IMR-90 (cell line): ENCODE results near the gene KCNQ2. TPM values are rescaled to one million over a fixed set of nuclear protein-coding genes. Genes with fewer than 3 reads are reported as not detected.

Source experiments
- ATAC-seq: fragments of 200-7000 bp; cut with Tn5 transposase; 2 replicates; pipeline ENCODE4 v1.9.1; 2020; ENCODE audit warnings: low read depth, mild to moderate bottlenecking, moderate library complexity
- BruUV-seq: library from RNA; stranded (reverse); fragments of 400-500 nt; replicated peaks from 2 replicates; lab custom pipeline; 2021; lab: Mats Ljungman, UMichigan
- CTCF ChIA-PET: fragments of 300-600 bp; formaldehyde crosslinking; extraction: SDS; loops from one replicate; lab custom pipeline; 2021; ENCODE audit warnings: antibody characterized with exemption; lab: Yijun Ruan, JAX
- POLR2A ChIA-PET: fragments of 300-600 bp; sonication (Branson Sonifier 250); formaldehyde crosslinking; loops from one replicate; lab custom pipeline; 2022; ENCODE audit warnings: antibody characterized with exemption; ENCODE audit not compliant: unreplicated experiment; lab: Charles Lee
- DNase-seq: peaks from one replicate; pipeline ENCODE4 v3.0.0; 2013
- H2AFZ ChIP-seq: replicated peaks from 2 replicates; pipeline ENCODE3; 2013; ENCODE audit warnings: low read length, mild to moderate bottlenecking; ENCODE audit not compliant: poor library complexity
- H2AK5ac ChIP-seq: 2 replicates; pipeline ENCODE4 v1.6.1; 2013; ENCODE audit warnings: low read depth, low read length, inconsistent platforms
- H2AK9ac ChIP-seq: replicated peaks from 2 replicates; pipeline ENCODE3; 2013; ENCODE audit warnings: mild to moderate bottlenecking, low read depth, low read length, moderate library complexity; ENCODE audit not compliant: poor library complexity
- H2BK120ac ChIP-seq: 2 replicates; pipeline ENCODE4 v1.6.1; 2013; ENCODE audit warnings: low read depth, low read length, inconsistent platforms
- H2BK15ac ChIP-seq: 3 replicates; pipeline ENCODE4 v1.6.1; 2013; ENCODE audit warnings: low read depth, low read length, inconsistent platforms
- H2BK20ac ChIP-seq: 2 replicates; pipeline ENCODE4 v1.6.1; 2013; ENCODE audit warnings: low read depth, mild to moderate bottlenecking, inconsistent platforms, low read length, moderate library complexity
- H2BK5ac ChIP-seq: 2 replicates; pipeline ENCODE4 v1.6.1; 2013; ENCODE audit warnings: mild to moderate bottlenecking, low read depth, low read length, inconsistent platforms; ENCODE audit not compliant: poor library complexity, severe bottlenecking
- H3K14ac ChIP-seq: replicated peaks from 2 replicates; pipeline ENCODE4 v1.6.1; 2013; ENCODE audit warnings: low read depth, low read length, inconsistent platforms
- H3K18ac ChIP-seq: 2 replicates; pipeline ENCODE4 v1.6.1; 2013; ENCODE audit warnings: low read depth, low read length, control low read depth
- H3K23ac ChIP-seq: 2 replicates; pipeline ENCODE4 v1.6.1; 2013; ENCODE audit warnings: low read depth, low read length, inconsistent platforms
- H3K27ac ChIP-seq: 2 replicates; pipeline ENCODE4 v1.5.1; 2013; ENCODE audit warnings: mild to moderate bottlenecking, control low read depth, low read length; ENCODE audit not compliant: insufficient read depth
- H3K27me3 ChIP-seq: 2 replicates; pipeline ENCODE4 v1.6.1; 2013; ENCODE audit warnings: low read length; ENCODE audit not compliant: control insufficient read depth, insufficient read depth
- H3K36me3 ChIP-seq: 2 replicates; pipeline ENCODE4 v1.6.1; 2013; ENCODE audit warnings: low read length, mixed read lengths; ENCODE audit not compliant: control insufficient read depth, insufficient read depth
- H3K4ac ChIP-seq: 2 replicates; pipeline ENCODE4 v1.6.1; 2013; ENCODE audit warnings: low read depth, low read length, inconsistent platforms
- H3K4me1 ChIP-seq: 2 replicates; pipeline ENCODE4 v1.6.1; 2013; ENCODE audit warnings: low read length, mixed read lengths; ENCODE audit not compliant: control insufficient read depth, insufficient read depth
- H3K4me2 ChIP-seq: 2 replicates; pipeline ENCODE4 v1.6.1; 2013; ENCODE audit warnings: low read depth, mild to moderate bottlenecking, control low read depth, low read length, moderate library complexity
- H3K4me3 ChIP-seq: 2 replicates; pipeline ENCODE4 v1.5.1; 2013; ENCODE audit warnings: low read depth, mild to moderate bottlenecking, control low read depth, low read length, moderate library complexity; ENCODE audit not compliant: insufficient read depth
- H3K56ac ChIP-seq: 2 replicates; pipeline ENCODE4 v1.6.1; 2013; ENCODE audit warnings: low read length, inconsistent platforms; ENCODE audit not compliant: insufficient read depth; ENCODE audit errors: extremely low read depth
- H3K79me1 ChIP-seq, 2 experiments: 2 replicates each; pipeline ENCODE4 v1.6.1; 2013; ENCODE audit warnings: low read length in 2 of 2, inconsistent platforms in 1 of 2, low read depth in 1 of 2
- H3K9ac ChIP-seq: 2 replicates; pipeline ENCODE4 v1.6.1; 2013; ENCODE audit warnings: low read depth, low read length, control low read depth
- H3K9me1 ChIP-seq: 2 replicates; pipeline ENCODE4 v1.6.1; 2013; ENCODE audit warnings: low read length, inconsistent platforms; ENCODE audit not compliant: insufficient read depth
- H3K9me3 ChIP-seq: 2 replicates; pipeline ENCODE4 v1.6.1; 2013; ENCODE audit warnings: low read length; ENCODE audit not compliant: control insufficient read depth, insufficient read depth
- H4K20me1 ChIP-seq: 2 replicates; pipeline ENCODE4 v1.6.1; 2013; ENCODE audit warnings: low read length, inconsistent platforms; ENCODE audit not compliant: insufficient read depth
- H4K5ac ChIP-seq: 2 replicates; pipeline ENCODE4 v1.6.1; 2013; ENCODE audit warnings: mild to moderate bottlenecking, low read depth, low read length, control low read depth
- H4K8ac ChIP-seq, 2 experiments: 2 replicates each; pipeline ENCODE4 v1.6.1; 2013; ENCODE audit warnings: low read depth in 2 of 2, low read length in 2 of 2, control low read depth in 1 of 2, inconsistent platforms in 1 of 2
- H4K91ac ChIP-seq: 2 replicates; pipeline ENCODE4 v1.6.1; 2013; ENCODE audit warnings: low read depth, low read length, inconsistent platforms; ENCODE audit not compliant: insufficient read depth
- BHLHE40 ChIP-seq: fragments of 150-350 bp; IDR thresholded peaks from 2 replicates; pipeline ENCODE4 v1.6.1; 2016; ENCODE audit warnings: mild to moderate bottlenecking, low read depth, low read length
- CEBPB ChIP-seq: IDR thresholded peaks from 2 replicates; pipeline ENCODE4 v1.6.1; 2012; ENCODE audit warnings: low read depth, low read length, improper control_type of control experiment
- ELK1 ChIP-seq: fragments of 150-350 bp; IDR thresholded peaks from 2 replicates; pipeline ENCODE4 v1.6.1; 2016; ENCODE audit warnings: low read depth, mild to moderate bottlenecking, low read length, moderate library complexity, borderline replicate concordance
- MAFK ChIP-seq: IDR thresholded peaks from 2 replicates; pipeline ENCODE4 v1.6.1; 2012; ENCODE audit warnings: low read depth, low read length, improper control_type of control experiment
- MAZ ChIP-seq: IDR thresholded peaks from 2 replicates; pipeline ENCODE4 v1.6.1; 2012; ENCODE audit warnings: low read depth, mild to moderate bottlenecking, low read length, improper control_type of control experiment, moderate library complexity, borderline replicate concordance
- NFE2L2 ChIP-seq: fragments of 150-350 bp; IDR thresholded peaks from 2 replicates; pipeline ENCODE4 v1.6.1; 2016; ENCODE audit warnings: low read depth, mild to moderate bottlenecking, low read length
- RAD21 ChIP-seq: IDR thresholded peaks from 2 replicates; pipeline ENCODE4 v1.6.1; 2012; ENCODE audit warnings: low read length, improper control_type of control experiment
- RCOR1 ChIP-seq: IDR thresholded peaks from 2 replicates; pipeline ENCODE4 v1.6.1; 2012; ENCODE audit warnings: mild to moderate bottlenecking, low read length, improper control_type of control experiment; ENCODE audit not compliant: insufficient replicate concordance
- RFX5 ChIP-seq: IDR thresholded peaks from 2 replicates; pipeline ENCODE4 v1.8.0; 2012; ENCODE audit warnings: low read depth, mild to moderate bottlenecking, low read length, moderate library complexity
- SMC3 ChIP-seq: fragments of 150-350 bp; IDR thresholded peaks from 2 replicates; pipeline ENCODE4 v1.6.1; 2016; ENCODE audit warnings: low read depth, mild to moderate bottlenecking, antibody characterized with exemption, low read length, moderate library complexity
- USF2 ChIP-seq: fragments of 150-350 bp; IDR thresholded peaks from 2 replicates; pipeline ENCODE4 v1.6.1; 2017; ENCODE audit warnings: mild to moderate bottlenecking, antibody characterized with exemption, low read length, low read depth
- WGBS, 2 experiments: methylation state at CpG; one replicate each; pipeline versions ENCODE4 v1.1.5 to v1.1.7; 2013; ENCODE audit warnings: missing lambda C conversion rate in 2 of 2; ENCODE audit not compliant: insufficient read length in 1 of 2; ENCODE audit errors: extremely low coverage in 2 of 2; 5-methylcytosine and 5-hydroxymethylcytosine counted together
- dilution Hi-C: fragments of 300-500 bp; cut with HindIII; formaldehyde crosslinking; loops from one replicate; pipeline ENCODE4 v1.14.3; 2018; ENCODE audit warnings: low sequenced_read_pairs; ENCODE audit not compliant: unreplicated experiment
- in situ Hi-C: fragments of 300-500 bp; cut with MboI; formaldehyde crosslinking; loops from 3 replicates; pipeline ENCODE4 v1.14.3; 2019; ENCODE audit warnings: low sequenced_read_pairs, inconsistent platforms, mixed read lengths
- intact Hi-C: fragments of 100-400 bp; cut with micrococcal nuclease; formaldehyde crosslinking; loops from 2 replicates; pipeline ENCODE4 v1.10.0; 2022
- polyA plus RNA-seq, 3 experiments: library from polyadenylated mRNA; depleted of rRNA; stranded (reverse); fragments of >200 nt; gene quantifications; 2 replicates each; pipeline ENCODE4 v1.2.3, GENCODE V29; 2012; ENCODE audit warnings: low replicate concordance in 1 of 3
- total RNA-seq: library from RNA; depleted of rRNA; stranded (reverse); fragments of >200 nt; gene quantifications from 2 replicates; pipeline ENCODE4 v1.2.3, GENCODE V29; 2012
- TF ChIP-seq, protein P1 (sequence below): conservative IDR thresholded peaks from 2 replicates; pipeline ENCODE4 v1.5.1; 2012; ENCODE audit warnings: mild to moderate bottlenecking, low read depth, low read length, improper control_type of control experiment

Gene KCNQ2
- total and polyA plus RNA-seq, 2 of the 4 experiments (the other 2 are of a cell fraction): 0.02 TPM; not detected in 1

DNA sequence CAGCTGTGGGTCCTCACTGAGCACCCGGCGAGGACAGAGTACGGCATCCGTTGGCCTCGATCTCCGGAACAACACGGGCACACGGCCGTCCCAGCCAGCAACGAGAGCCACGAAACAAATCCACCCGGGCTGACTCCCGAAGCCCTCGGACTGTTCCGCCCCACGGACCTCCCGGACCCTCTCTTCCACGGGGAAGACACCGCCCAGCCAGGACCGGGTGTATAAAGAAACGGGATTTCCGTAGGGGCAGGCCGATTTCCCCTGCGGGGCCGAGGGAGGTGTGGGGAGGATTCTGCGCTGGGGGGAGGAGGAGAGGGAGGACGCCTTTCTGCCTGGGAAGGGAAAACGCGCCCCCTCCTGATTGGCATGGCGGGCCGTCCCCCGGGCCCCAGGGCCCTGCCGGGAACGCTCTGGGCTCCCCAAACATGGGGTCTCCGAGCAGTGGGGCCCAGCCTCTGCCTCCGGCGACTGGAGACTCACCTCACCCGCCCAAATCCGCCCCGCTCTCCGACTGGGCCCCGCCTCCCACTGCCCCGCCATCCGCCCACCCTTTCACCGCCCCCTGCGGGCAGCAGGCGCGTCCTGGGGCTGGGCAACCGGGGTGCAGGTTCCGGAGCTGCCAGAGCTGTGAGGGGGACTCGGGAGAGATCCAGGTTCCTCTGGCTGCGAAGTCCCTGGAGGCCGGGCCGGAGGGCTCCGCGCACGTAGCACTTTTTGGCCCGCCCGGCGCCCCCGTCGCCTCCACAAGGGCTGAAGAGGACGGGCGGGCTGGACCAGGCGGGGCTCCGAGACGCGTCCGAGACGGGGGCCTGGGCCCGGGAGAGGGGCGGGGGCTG lies 47.4 kb upstream of the KCNQ2 start:
- dilution Hi-C loops (no loop called here), intact Hi-C loops (no loop called here), in situ Hi-C loops (no loop called here)
- H2BK15ac ChIP-seq: no peak overlapping the region
- peak overlapping the region; percentile 97 for H3K4me3 ChIP-seq
- H3K27me3 ChIP-seq: no peaks in the 10 kb centered on the region
- peak overlapping the region; percentile 16 for H3K14ac ChIP-seq
- H4K20me1 ChIP-seq: peaks cover 29% of the 10 kb centered on the region
- ATAC-seq (peak; percentile 56), DNase-seq (peak; percentile 29)
- H3K4ac ChIP-seq: peak overlapping the region; percentile 69
- peaks cover 11% of the 10 kb centered on the region; the same call in 1 of the 2 replicates for H3K9me1 ChIP-seq
- ChIA-PET POLR2A (interaction anchor here (0.6 kb wide), 5 partner anchors 71 to 233 kb away, joined by 3 to 7 read pairs (median 4); no protein-coding TSS in a partner anchor), CTCF (interaction anchor here (1.6 kb wide), 1 partner anchor 24 kb away, joined by 4 read pairs; no protein-coding TSS in a partner anchor)
- H3K56ac ChIP-seq: peak overlapping the region; percentile 23
- WGBS, 2 experiments: 1% methylated on average over 31 of the region's 72 CpGs; no CpG with 5 or more reads in 1 of the 2 experiments
- H4K8ac ChIP-seq: peak overlapping the region; percentile 46 to 78; a peak in 3 of 4 replicates
- peak overlapping the region; percentile 78; the same call in 1 of the 2 replicates for H2AK5ac ChIP-seq
- H3K4me1 ChIP-seq: peaks cover 13% of the 10 kb centered on the region
- H3K36me3 ChIP-seq: peaks cover 23% of the 10 kb centered on the region
- H3K79me1 ChIP-seq: peaks cover 19 to 38% of the 10 kb centered on the region in 2 experiments
- H4K91ac ChIP-seq: peak overlapping the region; percentile 51
- H2BK5ac ChIP-seq: peak overlapping the region; percentile 57
- H2BK20ac ChIP-seq: no peak overlapping the region
- H2AK9ac ChIP-seq: peak overlapping the region; percentile 96
- peak overlapping the region; percentile 81 for H3K9ac ChIP-seq
- H2AFZ ChIP-seq: peak overlapping the region; percentile 87
- peak overlapping the region; percentile 86 for H3K4me2 ChIP-seq
- peak overlapping the region; percentile 73; the same call in 1 of the 2 replicates for H3K23ac ChIP-seq
- peak overlapping the region; percentile 30 for H3K18ac ChIP-seq
- peak overlapping the region; percentile 63 for H2BK120ac ChIP-seq
- no TSS peak for BruUV-seq
- H4K5ac ChIP-seq: peak overlapping the region; percentile 32
- peak overlapping the region; percentile 57 for H3K27ac ChIP-seq
- no peaks in the 10 kb centered on the region for H3K9me3 ChIP-seq
- no peak for TF ChIP-seq CEBPB
- TF ChIP-seq, protein P1, sequence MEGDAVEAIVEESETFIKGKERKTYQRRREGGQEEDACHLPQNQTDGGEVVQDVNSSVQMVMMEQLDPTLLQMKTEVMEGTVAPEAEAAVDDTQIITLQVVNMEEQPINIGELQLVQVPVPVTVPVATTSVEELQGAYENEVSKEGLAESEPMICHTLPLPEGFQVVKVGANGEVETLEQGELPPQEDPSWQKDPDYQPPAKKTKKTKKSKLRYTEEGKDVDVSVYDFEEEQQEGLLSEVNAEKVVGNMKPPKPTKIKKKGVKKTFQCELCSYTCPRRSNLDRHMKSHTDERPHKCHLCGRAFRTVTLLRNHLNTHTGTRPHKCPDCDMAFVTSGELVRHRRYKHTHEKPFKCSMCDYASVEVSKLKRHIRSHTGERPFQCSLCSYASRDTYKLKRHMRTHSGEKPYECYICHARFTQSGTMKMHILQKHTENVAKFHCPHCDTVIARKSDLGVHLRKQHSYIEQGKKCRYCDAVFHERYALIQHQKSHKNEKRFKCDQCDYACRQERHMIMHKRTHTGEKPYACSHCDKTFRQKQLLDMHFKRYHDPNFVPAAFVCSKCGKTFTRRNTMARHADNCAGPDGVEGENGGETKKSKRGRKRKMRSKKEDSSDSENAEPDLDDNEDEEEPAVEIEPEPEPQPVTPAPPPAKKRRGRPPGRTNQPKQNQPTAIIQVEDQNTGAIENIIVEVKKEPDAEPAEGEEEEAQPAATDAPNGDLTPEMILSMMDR: peak; percentile 19; the same call in 1 of the 2 replicates
- TF ChIP-seq MAZ: 0 out of 2 replicates have a peak, but pooled peaks have one; percentile 12
- no peak for TF ChIP-seq ELK1
- no peak for TF ChIP-seq BHLHE40
- TF ChIP-seq RFX5: no peak
- no peak for TF ChIP-seq RCOR1
- no peak for TF ChIP-seq MAFK
- no peak for TF ChIP-seq SMC3
- TF ChIP-seq USF2: no peak
- no peak for TF ChIP-seq NFE2L2
- TF ChIP-seq RAD21: no peak; the same call in 1 of the 2 replicates
